Body of pancreas (tissue), 4 donors: ENCODE data around the gene ZNF521. TPM values are rescaled to one million over a fixed set of nuclear protein-coding genes. Genes with fewer than 3 reads are reported as not detected.

Experiments used
- ATAC-seq: fragments of 150-250 bp; one replicate; pipeline ENCODE4 v1.9.1; 2016
- DNase-seq, 4 donors: peaks; one replicate each; pipeline ENCODE4 v3.0.0-alpha.2; 2019
- H3K27ac ChIP-seq, 4 donors: fragments of 200-600 bp; sonication (generic); 1 replicate in 3 of 4; 2 replicates in 1 of 4; pipeline versions ENCODE4 v1.5.1 to v1.6.1; 2016 to 2019; ENCODE audit warnings: mild to moderate bottlenecking in 1 of 4, mixed read lengths in 1 of 4, moderate library complexity in 1 of 4
- H3K27me3 ChIP-seq, 2 donors: fragments of 200-600 bp; sonication (generic); one replicate each; pipeline ENCODE4 v1.6.0; 2016; ENCODE audit warnings: mild to moderate bottlenecking in 1 of 2
- H3K36me3 ChIP-seq, 2 donors: fragments of 200-600 bp; sonication (generic); replicated peaks in 1 of 2; 2 replicates each; pipeline ENCODE4 v1.5.1; 2016; ENCODE audit warnings: low read depth in 2 of 2; ENCODE audit not compliant: insufficient read depth in 1 of 2
- H3K4me1 ChIP-seq: fragments of 200-600 bp; sonication (generic); one replicate; pipeline ENCODE4 v1.6.0; 2016
- H3K4me3 ChIP-seq, 2 donors: fragments of 200-600 bp; sonication (generic); 1 replicate in 1 of 2; 2 replicates in 1 of 2; pipeline ENCODE4 v1.5.1; 2016 to 2019
- H3K9me3 ChIP-seq, 3 donors: fragments of 200-600 bp; sonication (generic); 1 replicate in 2 of 3; 2 replicates in 1 of 3; pipeline ENCODE4 v1.5.1; 2016
- CTCF ChIP-seq, 7 experiments: fragments of 450-650 bp in 4 of 7; fragments of 200-600 bp in 3 of 7; sonication (generic) in 3 of 7; IDR thresholded peaks; one replicate each; pipeline ENCODE4 v1.5.1; 2016 to 2019; ENCODE audit warnings: antibody characterized with exemption in 7 of 7
- POLR2A ChIP-seq, 3 donors: fragments of 450-650 bp; IDR thresholded peaks; one replicate each; pipeline ENCODE4 v1.6.1; 2016; ENCODE audit warnings: antibody characterized with exemption in 3 of 3, mild to moderate bottlenecking in 2 of 3
- WGBS, 2 donors: methylation state at CpG; one replicate each; pipeline ENCODE4 v1.1.5; 2017; 5-methylcytosine and 5-hydroxymethylcytosine counted together
- intact Hi-C: fragments of 100-400 bp; cut with DNase I; formaldehyde crosslinking; loops from one replicate; pipeline ENCODE4 v1.15.1; 2023
- total RNA-seq, 2 donors: library from RNA; depleted of rRNA; stranded (reverse); fragments of >200 nt; gene quantifications; one replicate each; pipeline ENCODE4 v1.1.0, GENCODE V29; 2016

The ZNF521 gene
- total RNA-seq, 2 donors from 2014 or later, result 3.3 to 17.4 TPM

GRCh38 chr18:25230658-25231326 lies 121.2 kb downstream of the ZNF521 start:
- TF ChIP-seq POLR2A (IDR thresholded peaks at IDR 0.05) (no peak), CTCF (IDR thresholded peaks at IDR 0.05) (no peak)
- WGBS, 2 donors, result 21 to 22% methylated on average over 10 of the region's 10 CpGs
- Histone ChIP-seq H3K9me3 (no peaks in the 10 kb centered on the region), H3K4me1 (peaks cover 7% of the 10 kb centered on the region), H3K27ac (peak overlapping the region in 2 of 4 donors; percentile 24 to 45), H3K27me3 (no peaks in the 10 kb centered on the region), H3K4me3 (no peak overlapping the region), H3K36me3 (no peaks in the 10 kb centered on the region)
- intact Hi-C loops, result no loop called here
- DNase-seq (peak; percentile 13 to 62 (median 38)), ATAC-seq (peak; percentile 77)

GRCh38 chr18:25229920-25230319 lies 122.0 kb downstream of the ZNF521 start:
- no peak overlapping the region for H3K27ac ChIP-seq
- DNase-seq, result no peak

GRCh38 chr18:25229081-25229480 lies 122.9 kb downstream of the ZNF521 start:
- ATAC-seq (no peak), DNase-seq (no peak)
- Histone ChIP-seq H3K4me1 (peaks cover 5% of the 10 kb centered on the region), H3K27me3 (no peaks in the 10 kb centered on the region), H3K27ac (no peak overlapping the region), H3K9me3 (no peaks in the 10 kb centered on the region), H3K36me3 (no peaks in the 10 kb centered on the region), H3K4me3 (no peak overlapping the region)
- TF ChIP-seq CTCF (IDR thresholded peaks at IDR 0.05) (no peak), POLR2A (IDR thresholded peaks at IDR 0.05) (no peak)
- intact Hi-C loops, result no loop called here
- 31 to 34% methylated on average over 3 of the region's 3 CpGs for WGBS, 2 donors

More at GRCh38 chr18:25229920-25230319, 122.0 kb downstream of the ZNF521 start:
- Histone ChIP-seq H3K36me3 (no peaks in the 10 kb centered on the region), H3K9me3 (no peaks in the 10 kb centered on the region), H3K27me3 (no peaks in the 10 kb centered on the region), H3K4me3 (no peak overlapping the region), H3K4me1 (peaks cover 7% of the 10 kb centered on the region)
- TF ChIP-seq CTCF (IDR thresholded peaks at IDR 0.05) (no peak), POLR2A (IDR thresholded peaks at IDR 0.05) (no peak)
- WGBS, 2 donors, result 50 to 58% methylated on average over 2 of the region's 2 CpGs
- ATAC-seq, result no peak
- intact Hi-C loops, result no loop called here

- WGBS, 2 donors, result 14 to 48% methylated on average over 1 of the region's 1 CpG
- DNase-seq (no peak), ATAC-seq (no peak)
- intact Hi-C loops, result no loop called here
- Histone ChIP-seq H3K4me1 (no peaks in the 10 kb centered on the region), H3K27me3 (no peaks in the 10 kb centered on the region), H3K27ac (no peak overlapping the region), H3K4me3 (no peak overlapping the region), H3K36me3 (no peaks in the 10 kb centered on the region), H3K9me3 (no peaks in the 10 kb centered on the region)
- TF ChIP-seq POLR2A (IDR thresholded peaks at IDR 0.05) (no peak), CTCF (IDR thresholded peaks at IDR 0.05) (no peak)
These were observed 123.6 kb downstream of the ZNF521 start for GRCh38 chr18:25228410-25228809.

GRCh38 chr18:25225151-25225550 lies 126.8 kb downstream of the ZNF521 start:
- WGBS, 2 donors, result 71 to 80% methylated on average over 12 of the region's 12 CpGs
- TF ChIP-seq POLR2A (IDR thresholded peaks at IDR 0.05) (no peak), CTCF (IDR thresholded peaks at IDR 0.05) (no peak)
- no peaks in the 10 kb centered on the region for H3K27me3 ChIP-seq
- no peak overlapping the region for H3K27ac ChIP-seq
- ATAC-seq (no peak), DNase-seq (no peak)
- no peaks in the 10 kb centered on the region for H3K4me1 ChIP-seq
- intact Hi-C loops, result no loop called here
- no peak overlapping the region for H3K4me3 ChIP-seq
- H3K9me3 ChIP-seq, result no peaks in the 10 kb centered on the region
- no peaks in the 10 kb centered on the region for H3K36me3 ChIP-seq
